Measurements from ENCODE around the gene NAALADL2. TPM values are rescaled to one million over a fixed set of nuclear protein-coding genes. Genes with fewer than 3 reads are reported as not detected.

Gene NAALADL2
- total RNA-seq, 1 donor from 2014 or later, result 2.9 TPM

DNA sequence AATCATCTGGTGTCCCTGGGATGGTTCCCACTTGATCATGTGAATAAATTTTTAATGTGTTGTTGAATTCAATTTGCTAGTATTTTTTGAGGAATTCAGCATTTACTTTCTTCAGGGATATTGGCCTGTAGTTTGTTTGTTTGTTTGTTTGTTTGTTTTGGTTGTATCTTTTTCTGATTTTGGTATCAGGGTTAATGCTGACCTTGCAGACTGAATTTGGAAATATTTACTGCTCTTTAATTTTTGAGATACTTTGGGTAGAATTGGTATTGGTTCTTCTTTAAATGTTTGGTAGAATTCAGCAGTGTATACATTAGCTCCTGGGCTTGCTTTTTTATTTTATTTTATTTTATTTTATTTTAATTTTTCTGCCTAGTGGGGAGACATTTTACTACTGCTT, 803.7 kb downstream of the NAALADL2 start:
- H3K4me3 ChIP-seq (ENCODE audit: low read depth, low read length), result no peak overlapping the region
- no peak for DNase-seq (ENCODE audit: low read depth)
- TF ChIP-seq, protein P1, sequence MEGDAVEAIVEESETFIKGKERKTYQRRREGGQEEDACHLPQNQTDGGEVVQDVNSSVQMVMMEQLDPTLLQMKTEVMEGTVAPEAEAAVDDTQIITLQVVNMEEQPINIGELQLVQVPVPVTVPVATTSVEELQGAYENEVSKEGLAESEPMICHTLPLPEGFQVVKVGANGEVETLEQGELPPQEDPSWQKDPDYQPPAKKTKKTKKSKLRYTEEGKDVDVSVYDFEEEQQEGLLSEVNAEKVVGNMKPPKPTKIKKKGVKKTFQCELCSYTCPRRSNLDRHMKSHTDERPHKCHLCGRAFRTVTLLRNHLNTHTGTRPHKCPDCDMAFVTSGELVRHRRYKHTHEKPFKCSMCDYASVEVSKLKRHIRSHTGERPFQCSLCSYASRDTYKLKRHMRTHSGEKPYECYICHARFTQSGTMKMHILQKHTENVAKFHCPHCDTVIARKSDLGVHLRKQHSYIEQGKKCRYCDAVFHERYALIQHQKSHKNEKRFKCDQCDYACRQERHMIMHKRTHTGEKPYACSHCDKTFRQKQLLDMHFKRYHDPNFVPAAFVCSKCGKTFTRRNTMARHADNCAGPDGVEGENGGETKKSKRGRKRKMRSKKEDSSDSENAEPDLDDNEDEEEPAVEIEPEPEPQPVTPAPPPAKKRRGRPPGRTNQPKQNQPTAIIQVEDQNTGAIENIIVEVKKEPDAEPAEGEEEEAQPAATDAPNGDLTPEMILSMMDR (conservative IDR thresholded peaks at IDR 0.05; ENCODE audit: low read depth, low read length), result no peak

DNA sequence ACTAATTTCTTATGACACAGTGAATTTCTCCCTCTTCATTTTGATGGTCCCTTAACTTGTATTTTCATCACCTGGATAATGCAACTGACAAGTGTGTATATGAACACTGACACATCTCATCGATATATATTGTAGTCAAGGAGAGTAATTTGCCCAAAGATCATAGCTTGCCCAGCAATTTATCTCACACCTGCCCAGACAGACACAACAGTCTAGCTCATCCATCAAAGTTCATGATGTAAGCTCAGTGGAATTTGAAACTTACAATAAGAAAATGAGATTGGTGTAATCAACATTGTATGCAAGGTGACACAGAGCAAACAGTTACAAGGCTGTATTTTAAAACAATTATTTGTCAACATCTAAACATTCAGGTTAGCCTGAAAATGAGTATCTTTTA, 805.8 kb downstream of the NAALADL2 start:
- TF ChIP-seq, protein P1 (conservative IDR thresholded peaks at IDR 0.05; ENCODE audit: low read depth, low read length), result no peak
- no peak for DNase-seq (ENCODE audit: low read depth)
- no peak overlapping the region for H3K4me3 ChIP-seq (ENCODE audit: low read depth, low read length)

DNA sequence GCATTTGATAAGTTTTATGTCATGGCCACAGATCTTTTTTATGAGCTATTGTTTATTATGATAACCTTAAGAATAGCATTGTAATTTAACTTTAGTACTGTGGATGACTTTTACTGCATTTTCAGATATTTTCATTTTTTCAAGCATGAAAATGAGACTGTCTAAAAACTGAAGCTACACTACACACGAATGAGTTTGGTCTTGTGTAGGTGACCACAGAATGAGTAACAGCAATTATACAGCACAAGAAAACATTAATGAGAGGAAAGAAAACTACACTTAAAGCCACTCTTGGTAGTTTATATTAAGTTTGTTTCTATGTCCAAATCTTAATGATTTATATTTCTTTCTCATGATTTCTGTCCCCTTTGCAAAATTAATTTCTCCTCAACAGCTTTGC, 809.2 kb downstream of the NAALADL2 start:
- TF ChIP-seq, protein P1 (conservative IDR thresholded peaks at IDR 0.05; ENCODE audit: low read depth, low read length), result no peak
- H3K4me3 ChIP-seq (ENCODE audit: low read depth, low read length), result no peak overlapping the region
- no peak for DNase-seq (ENCODE audit: low read depth)

DNA sequence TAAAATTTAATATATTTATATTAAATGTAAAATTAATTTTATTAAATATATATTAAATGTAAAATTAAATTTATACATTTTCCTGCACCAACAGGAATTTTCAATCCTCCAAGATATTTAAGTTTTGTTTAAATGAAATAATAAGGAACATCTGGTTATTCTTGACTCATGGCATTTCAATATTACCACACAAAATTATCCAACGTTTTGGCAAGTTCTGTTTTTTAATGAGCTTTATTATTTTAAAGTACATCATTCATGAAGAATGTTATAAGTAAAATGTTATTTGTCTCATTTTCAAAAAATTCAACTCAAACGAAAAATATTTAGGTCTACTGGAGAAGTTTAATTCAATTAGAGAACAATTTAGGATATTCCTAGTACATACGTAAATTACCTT, 811.4 kb downstream of the NAALADL2 start:
- TF ChIP-seq, protein P1 (conservative IDR thresholded peaks at IDR 0.05; ENCODE audit: low read depth, low read length), result no peak
- H3K4me3 ChIP-seq (ENCODE audit: low read depth, low read length), result no peak overlapping the region
- no peak for DNase-seq (ENCODE audit: low read depth)

DNA sequence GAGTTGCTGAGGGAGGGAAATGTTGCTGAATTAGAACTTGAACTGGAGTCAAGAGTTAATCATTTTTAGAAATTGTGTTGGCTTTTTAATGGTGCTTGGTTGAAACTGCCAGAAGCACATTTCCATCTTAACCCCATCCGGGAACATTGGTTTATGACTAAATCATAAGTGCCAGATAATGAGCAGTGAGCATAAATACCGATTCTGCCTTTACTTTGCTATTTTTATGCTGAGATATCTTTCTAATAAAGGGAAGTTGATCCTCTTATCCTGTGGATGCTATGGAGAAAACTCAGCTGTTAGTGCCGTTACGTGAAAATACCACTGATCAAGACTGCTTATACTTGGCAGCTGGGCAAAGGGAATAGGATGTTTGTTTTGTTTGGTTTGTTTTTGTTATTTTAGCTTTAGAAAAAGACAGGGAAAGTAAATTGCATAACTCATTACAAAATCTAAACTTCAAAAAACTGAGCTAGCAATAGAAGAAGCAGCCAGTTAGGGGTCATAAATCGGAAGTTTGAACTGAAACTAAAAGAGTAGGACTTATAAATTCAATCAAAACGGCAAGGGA, 813.1 kb downstream of the NAALADL2 start:
- H3K4me3 ChIP-seq (ENCODE audit: low read depth, low read length), result peak overlapping the region; percentile 51
- DNase-seq (ENCODE audit: low read depth), result peak; percentile 26
- TF ChIP-seq, protein P1 (conservative IDR thresholded peaks at IDR 0.05; ENCODE audit: low read depth, low read length), result no peak

DNA sequence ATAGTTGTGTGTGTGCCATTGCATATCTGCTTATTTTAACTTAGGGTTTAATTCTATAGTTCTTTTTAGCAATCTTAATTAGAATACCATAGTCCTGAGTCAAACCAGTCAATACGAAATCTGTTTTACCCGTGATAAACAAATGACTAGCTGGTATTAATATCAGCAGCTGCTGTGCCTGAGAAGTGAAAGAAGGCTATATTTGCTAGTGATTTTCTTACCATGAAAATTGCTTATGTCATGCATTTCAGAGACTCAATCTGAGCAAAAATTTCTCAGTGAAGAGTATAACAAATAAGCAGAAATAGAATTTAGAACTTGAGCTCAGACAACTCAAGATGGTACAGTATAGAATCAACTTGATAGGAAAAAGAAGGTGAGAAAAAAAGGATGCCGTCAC, 820.4 kb downstream of the NAALADL2 start:
- TF ChIP-seq, protein P1 (conservative IDR thresholded peaks at IDR 0.05; ENCODE audit: low read depth, low read length), result no peak

DNA sequence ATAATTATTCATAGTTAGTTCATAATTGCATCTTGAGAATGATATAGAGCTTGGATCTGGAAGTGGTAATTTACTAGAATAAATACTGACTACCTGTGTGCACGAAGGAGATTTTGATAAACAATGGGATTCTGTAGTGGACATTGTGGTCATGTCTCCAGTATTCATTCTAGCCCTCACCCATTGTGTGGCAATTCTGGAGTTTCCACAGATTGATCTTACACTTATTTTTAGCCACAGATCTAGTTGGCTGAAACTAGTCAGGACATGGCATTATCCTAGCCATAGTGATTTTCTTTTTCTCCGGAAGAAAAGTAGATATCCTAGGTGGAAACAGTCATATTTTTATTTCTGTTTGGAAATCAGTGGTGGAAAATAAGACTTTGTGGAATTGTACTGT, 833.1 kb downstream of the NAALADL2 start:
- no peak overlapping the region for H3K4me3 ChIP-seq (ENCODE audit: low read depth, low read length)
- no peak for DNase-seq (ENCODE audit: low read depth)
- TF ChIP-seq, protein P1 (conservative IDR thresholded peaks at IDR 0.05; ENCODE audit: low read depth, low read length), result no peak

More for the DNA sequence above, 820.4 kb downstream of the NAALADL2 start:
- no peak for DNase-seq (ENCODE audit: low read depth)
- H3K4me3 ChIP-seq (ENCODE audit: low read depth, low read length), result no peak overlapping the region

Measured in epithelial cell of proximal tubule (primary cell).